ENCODE measurements around the gene ERBB3. TPM values are rescaled to one million over a fixed set of nuclear protein-coding genes. Genes with fewer than 3 reads are reported as not detected.
"Not testable (repeated sequence)": the region's sequence is repeated elsewhere in the genome, so short reads cannot be mapped to it uniquely, and the experiment has no call there.

ERBB3 gene
- 69.5 TPM for total RNA-seq

- DNase-seq: peak; percentile 70
Measured at GRCh38 chr12:56079723-56080555, at the start of gene ERBB3. Gene ERBB3, plus strand, starts transcription at chr12:56080165. Its CDS starts 136 bp downstream, at chr12:56080301.

- DNase-seq: no peak
Measured at GRCh38 chr12:56031987-56032386, 48.0 kb upstream of the ERBB3 start.

GRCh38 chr12:56034586-56035332 is 45.2 kb upstream of the ERBB3 start:
- no peak for DNase-seq

- DNase-seq: no peak
Measured at GRCh38 chr12:56037161-56037560, 42.8 kb upstream of the ERBB3 start.

GRCh38 chr12:56038022-56038655 is 41.8 kb upstream of the ERBB3 start:
- DNase-seq: no peak

GRCh38 chr12:56040151-56040550 is 39.8 kb upstream of the ERBB3 start:
- no peak for DNase-seq

GRCh38 chr12:56040963-56041551 is 38.9 kb upstream of the ERBB3 start:
- no peak for DNase-seq

GRCh38 chr12:56041552-56042429 is 38.2 kb upstream of the ERBB3 start, which contains the start of gene RPS26:
Gene RPS26, plus strand, starts transcription at chr12:56041918. Its CDS starts 249 bp downstream, at chr12:56042167.
- DNase-seq: peak; percentile 99

GRCh38 chr12:56042430-56042813 is 37.5 kb upstream of the ERBB3 start:
- not testable (repeated sequence) for DNase-seq

- no peak for DNase-seq
Measured at GRCh38 chr12:56042843-56043242, 37.1 kb upstream of the ERBB3 start.

- DNase-seq: no peak
Measured at GRCh38 chr12:56046027-56046780, 33.8 kb upstream of the ERBB3 start.

GRCh38 chr12:56053407-56053893 is 26.5 kb upstream of the ERBB3 start:
- DNase-seq: no peak

- not testable (repeated sequence) for DNase-seq
Measured at GRCh38 chr12:56059964-56060363, 20.0 kb upstream of the ERBB3 start.

- DNase-seq: no peak
Measured at GRCh38 chr12:56061982-56062381, 18.0 kb upstream of the ERBB3 start.

GRCh38 chr12:56062996-56063395 is 17.0 kb upstream of the ERBB3 start:
- no peak for DNase-seq

GRCh38 chr12:56071648-56072047 is 8.3 kb upstream of the ERBB3 start:
- no peak for DNase-seq

- DNase-seq: no peak
Measured at GRCh38 chr12:56074396-56074795, 5.6 kb upstream of the ERBB3 start.

GRCh38 chr12:56077966-56078365 is 2.0 kb upstream of the ERBB3 start:
- DNase-seq: not testable (repeated sequence)

- no peak for DNase-seq
Measured at GRCh38 chr12:56078427-56078826, 1.5 kb upstream of the ERBB3 start.

GRCh38 chr12:56078931-56079722 is 838 bp upstream of the ERBB3 start:
- no peak for DNase-seq

All from skin of body (tissue), 2 donors.